OCI-LY3 (cell line): ENCODE results near the gene PPP1R9A.

Source experiments
- EZH2phosphoT487 ChIP-seq: fragments of 200-600 bp; shearing (Covaris generic); IDR thresholded peaks from 2 replicates; pipeline ENCODE4 v1.6.1; 2018; ENCODE audit warnings: antibody characterized with exemption, mixed run types, low read depth
- TF ChIP-seq, protein P1 (sequence below): fragments of 200-600, 300-600 bp; sonication (generic); IDR thresholded peaks from 2 replicates; pipeline ENCODE4 v1.5.1; 2014; ENCODE audit warnings: antibody characterized with exemption, low read length, low read depth

DNA sequence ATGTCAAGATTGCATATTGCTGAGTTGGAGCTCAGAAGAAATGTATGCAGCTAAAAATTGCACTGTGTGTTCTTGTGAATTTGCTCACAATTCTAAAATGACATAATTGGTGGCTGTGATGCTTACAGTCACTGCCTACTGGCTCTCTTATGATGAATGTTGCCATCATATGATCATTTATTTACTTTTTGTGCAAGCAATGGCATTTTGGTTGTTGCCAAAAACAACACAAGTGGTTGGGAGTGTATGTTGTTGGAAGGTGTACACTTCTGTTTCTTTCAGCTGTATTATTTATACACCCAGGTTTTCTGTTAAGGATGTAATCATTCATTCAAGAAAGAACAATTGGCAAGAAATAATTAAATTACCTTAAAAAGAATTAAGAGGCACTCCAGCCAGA, 388.0 kb downstream of the PPP1R9A start:
- TF ChIP-seq, protein P1, sequence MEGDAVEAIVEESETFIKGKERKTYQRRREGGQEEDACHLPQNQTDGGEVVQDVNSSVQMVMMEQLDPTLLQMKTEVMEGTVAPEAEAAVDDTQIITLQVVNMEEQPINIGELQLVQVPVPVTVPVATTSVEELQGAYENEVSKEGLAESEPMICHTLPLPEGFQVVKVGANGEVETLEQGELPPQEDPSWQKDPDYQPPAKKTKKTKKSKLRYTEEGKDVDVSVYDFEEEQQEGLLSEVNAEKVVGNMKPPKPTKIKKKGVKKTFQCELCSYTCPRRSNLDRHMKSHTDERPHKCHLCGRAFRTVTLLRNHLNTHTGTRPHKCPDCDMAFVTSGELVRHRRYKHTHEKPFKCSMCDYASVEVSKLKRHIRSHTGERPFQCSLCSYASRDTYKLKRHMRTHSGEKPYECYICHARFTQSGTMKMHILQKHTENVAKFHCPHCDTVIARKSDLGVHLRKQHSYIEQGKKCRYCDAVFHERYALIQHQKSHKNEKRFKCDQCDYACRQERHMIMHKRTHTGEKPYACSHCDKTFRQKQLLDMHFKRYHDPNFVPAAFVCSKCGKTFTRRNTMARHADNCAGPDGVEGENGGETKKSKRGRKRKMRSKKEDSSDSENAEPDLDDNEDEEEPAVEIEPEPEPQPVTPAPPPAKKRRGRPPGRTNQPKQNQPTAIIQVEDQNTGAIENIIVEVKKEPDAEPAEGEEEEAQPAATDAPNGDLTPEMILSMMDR, result no peak
- TF ChIP-seq EZH2phosphoT487, result no peak
